HUES64 (cell line): ENCODE data around the gene ZBTB7B.

Experiments used
- H3K27ac ChIP-seq: 2 replicates; pipeline ENCODE4 v1.7.0; 2013; ENCODE audit warnings: low read depth, low read length, inconsistent platforms
- H3K27me3 ChIP-seq: 2 replicates; pipeline ENCODE4 v1.6.1; 2013; ENCODE audit warnings: mild to moderate bottlenecking, low read length; ENCODE audit not compliant: insufficient read depth
- H3K36me3 ChIP-seq: 2 replicates; pipeline ENCODE4 v1.6.1; 2013; ENCODE audit warnings: mild to moderate bottlenecking, low read length; ENCODE audit not compliant: insufficient read depth
- H3K4me1 ChIP-seq: 2 replicates; pipeline ENCODE4 v1.6.1; 2013; ENCODE audit warnings: mild to moderate bottlenecking, low read length, moderate library complexity; ENCODE audit not compliant: insufficient read depth
- H3K4me3 ChIP-seq: 2 replicates; pipeline ENCODE4 v1.5.1; 2013; ENCODE audit warnings: mild to moderate bottlenecking, low read length, moderate library complexity
- H3K9ac ChIP-seq: 2 replicates; pipeline ENCODE4 v1.6.1; 2013; ENCODE audit warnings: mild to moderate bottlenecking, low read depth, low read length
- H3K9me3 ChIP-seq: 2 replicates; pipeline ENCODE4 v1.6.1; 2013; ENCODE audit warnings: low read depth, low read length; ENCODE audit not compliant: insufficient read depth
- WGBS: fragments of 150-250, 120-280 bp; methylation state at CpG from one replicate; pipeline ENCODE4 v1.1.7; 2013; ENCODE audit warnings: missing lambda C conversion rate; 5-methylcytosine and 5-hydroxymethylcytosine counted together

Gene ZBTB7B

DNA sequence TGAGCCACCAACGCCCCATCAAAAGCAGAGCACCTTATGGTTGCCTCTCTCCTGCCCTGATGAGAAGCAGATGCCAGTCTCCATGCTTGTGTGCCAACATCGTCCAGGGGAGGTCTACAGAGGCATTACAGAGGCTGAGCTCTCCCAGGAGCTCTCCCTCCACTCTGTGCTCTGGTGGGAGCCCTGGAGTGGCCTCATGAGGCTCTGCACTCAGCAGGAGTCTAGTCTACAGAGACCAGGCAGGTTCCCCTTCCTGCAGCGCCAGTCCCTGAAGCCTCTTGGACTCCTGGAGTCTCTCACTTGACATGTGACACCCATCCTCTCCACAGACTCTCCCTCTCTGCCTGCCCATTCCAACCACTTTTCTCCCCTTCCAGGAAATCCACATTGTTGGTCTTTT is 34.4 kb downstream of the ZBTB7B start:
- 95% methylated on average over 3 of the region's 3 CpGs for WGBS
- no peaks in the 10 kb centered on the region for H3K27me3 ChIP-seq
- no peaks in the 10 kb centered on the region for H3K9me3 ChIP-seq
- peaks cover 3% of the 10 kb centered on the region; the same call in 1 of the 2 replicates for H3K4me1 ChIP-seq
- H3K27ac ChIP-seq, result no peak overlapping the region
- H3K36me3 ChIP-seq, result no peaks in the 10 kb centered on the region
- no peak overlapping the region for H3K9ac ChIP-seq
- no peak overlapping the region for H3K4me3 ChIP-seq

GRCh38 chr1:155037851-155038441 is 35.3 kb downstream of the ZBTB7B start:
- no peaks in the 10 kb centered on the region for H3K9me3 ChIP-seq
- no peak overlapping the region for H3K4me3 ChIP-seq
- H3K4me1 ChIP-seq, result peaks cover 3% of the 10 kb centered on the region; the same call in 1 of the 2 replicates
- H3K27me3 ChIP-seq, result no peaks in the 10 kb centered on the region
- H3K27ac ChIP-seq, result no peak overlapping the region
- H3K36me3 ChIP-seq, result no peaks in the 10 kb centered on the region
- no peak overlapping the region for H3K9ac ChIP-seq
- WGBS, result 90% methylated on average over 6 of the region's 6 CpGs

DNA sequence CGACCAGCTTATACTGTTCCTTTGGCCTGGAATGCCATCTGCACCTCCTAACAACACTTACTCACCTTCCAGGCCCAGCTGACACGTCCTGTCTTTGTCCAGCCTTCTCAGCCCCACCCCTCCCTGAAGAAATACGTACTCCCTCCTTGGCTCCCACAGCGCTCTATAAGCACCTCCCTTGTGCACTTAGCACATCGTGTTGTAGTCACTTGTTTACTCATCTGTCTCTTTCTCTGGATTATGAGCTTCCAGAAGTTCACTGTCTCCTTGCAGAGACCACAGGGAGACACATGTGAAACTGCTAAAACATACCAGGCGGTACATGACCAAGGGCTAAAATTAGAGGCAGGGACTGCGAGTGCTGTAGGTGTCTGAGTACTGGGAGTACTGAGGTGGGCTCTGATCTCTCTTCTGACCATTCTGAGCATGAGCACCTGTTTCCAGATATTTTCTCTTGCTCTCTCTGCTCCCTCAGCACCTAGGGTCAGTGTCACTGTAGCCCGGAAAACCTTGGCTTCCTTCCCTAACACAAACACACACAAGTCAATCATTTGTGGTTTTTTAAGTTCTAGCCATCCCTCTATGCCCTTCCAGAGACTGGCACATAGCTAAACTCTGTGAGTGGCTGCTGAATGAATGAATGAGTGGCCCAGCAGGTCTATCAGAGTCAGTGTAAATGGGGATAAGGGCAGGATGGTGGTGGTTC is 36.2 kb downstream of the ZBTB7B start:
- H3K4me3 ChIP-seq, result no peak overlapping the region
- H3K27ac ChIP-seq, result no peak overlapping the region
- 71% methylated on average over 8 of the region's 8 CpGs for WGBS
- no peaks in the 10 kb centered on the region for H3K9me3 ChIP-seq
- no peak overlapping the region for H3K9ac ChIP-seq
- peaks cover 3% of the 10 kb centered on the region; the same call in 1 of the 2 replicates for H3K4me1 ChIP-seq
- H3K36me3 ChIP-seq, result no peaks in the 10 kb centered on the region
- H3K27me3 ChIP-seq, result no peaks in the 10 kb centered on the region

DNA sequence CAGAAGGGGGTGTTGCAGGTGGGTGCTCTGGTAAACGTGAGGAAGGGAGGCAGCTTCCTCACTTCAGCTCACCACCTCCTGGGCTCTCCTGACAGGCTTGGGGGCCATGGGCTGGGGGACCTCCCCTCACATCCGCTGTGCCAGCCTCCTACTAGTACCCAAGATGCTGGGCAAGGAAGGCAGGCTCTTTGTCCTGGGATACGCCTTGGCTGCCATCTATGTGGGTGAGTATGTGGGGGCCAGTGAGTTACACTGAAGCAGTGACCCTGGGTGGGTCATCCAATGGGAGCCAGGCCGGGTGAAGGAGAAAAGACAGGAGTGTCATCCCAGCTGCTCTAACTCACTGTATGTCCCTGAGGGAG is 36.7 kb downstream of the ZBTB7B start:
- Histone ChIP-seq H3K9me3 (no peaks in the 10 kb centered on the region), H3K27me3 (no peaks in the 10 kb centered on the region), H3K27ac (no peak overlapping the region), H3K36me3 (no peaks in the 10 kb centered on the region), H3K4me1 (peaks cover 3% of the 10 kb centered on the region; the same call in 1 of the 2 replicates), H3K4me3 (no peak overlapping the region), H3K9ac (no peak overlapping the region)
- WGBS, result 87% methylated on average over 4 of the region's 4 CpGs

DNA sequence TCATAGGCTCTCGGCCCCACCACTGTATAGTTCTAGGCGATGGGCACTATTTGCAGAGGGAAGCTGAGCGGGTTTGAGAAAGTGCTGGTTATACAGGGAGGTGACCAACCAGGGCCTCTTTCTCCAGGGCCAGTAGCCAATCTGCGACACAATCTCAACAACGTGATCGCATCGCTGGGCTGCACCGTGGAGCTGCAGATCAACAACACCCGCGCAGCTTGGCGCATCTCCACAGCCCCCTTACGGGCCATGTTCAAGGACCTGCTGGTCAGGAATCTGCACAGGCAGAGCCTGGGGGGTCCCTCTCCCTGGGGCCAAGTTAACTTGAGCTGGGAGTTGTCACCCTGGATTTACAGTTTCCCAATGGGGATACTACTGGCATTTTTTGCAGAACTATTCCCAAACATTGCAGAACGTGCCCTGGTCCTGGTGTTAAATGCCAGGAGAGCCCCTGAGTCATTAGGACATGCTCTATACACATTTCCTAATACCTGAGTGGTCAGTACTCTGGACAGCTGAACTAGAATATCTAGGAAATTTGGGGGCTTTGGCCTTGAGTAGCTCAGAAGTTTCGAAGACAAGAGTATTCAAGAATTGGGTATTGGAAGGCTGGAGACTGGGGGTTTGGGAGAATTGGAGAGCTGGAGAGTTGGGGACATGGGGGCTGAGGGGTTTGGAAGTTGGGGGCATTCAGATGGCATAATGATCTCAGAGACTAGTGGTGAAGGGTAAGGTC is 37.9 kb downstream of the ZBTB7B start:
- Histone ChIP-seq H3K9ac (no peak overlapping the region), H3K36me3 (no peaks in the 10 kb centered on the region), H3K27me3 (no peaks in the 10 kb centered on the region), H3K27ac (no peak overlapping the region), H3K4me3 (no peak overlapping the region), H3K9me3 (no peaks in the 10 kb centered on the region), H3K4me1 (peaks cover 10% of the 10 kb centered on the region; the same call in 1 of the 2 replicates)
- 94% methylated on average over 14 of the region's 14 CpGs for WGBS

DNA sequence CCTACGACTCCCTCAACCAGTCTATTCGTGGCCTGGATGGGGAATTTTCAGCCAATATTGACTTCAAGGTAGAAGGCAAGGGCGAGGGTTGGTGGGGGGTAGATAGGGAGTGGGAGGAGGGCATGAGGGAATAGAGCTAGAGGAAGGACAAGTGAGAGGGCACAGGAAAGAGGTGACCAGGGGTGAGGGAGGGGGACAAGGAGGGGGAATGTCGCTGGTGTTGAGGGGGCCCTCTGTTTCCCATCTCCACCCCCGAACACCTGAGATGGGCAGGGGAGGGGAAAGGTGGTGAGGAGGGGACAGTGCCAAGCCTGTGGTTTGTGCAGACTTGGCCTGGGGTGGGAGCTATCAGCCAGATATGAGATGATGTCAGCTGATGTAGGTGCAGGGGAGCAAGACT is 40.2 kb downstream of the ZBTB7B start:
- Histone ChIP-seq H3K4me1 (peaks cover 10% of the 10 kb centered on the region; the same call in 1 of the 2 replicates), H3K27me3 (no peaks in the 10 kb centered on the region), H3K36me3 (no peaks in the 10 kb centered on the region), H3K27ac (no peak overlapping the region), H3K9ac (no peak overlapping the region), H3K4me3 (no peak overlapping the region), H3K9me3 (no peaks in the 10 kb centered on the region)
- WGBS, result 92% methylated on average over 5 of the region's 5 CpGs

GRCh38 chr1:155043301-155043702 is 40.7 kb downstream of the ZBTB7B start:
- H3K4me3 ChIP-seq, result no peak overlapping the region
- H3K4me1 ChIP-seq, result peaks cover 10% of the 10 kb centered on the region; the same call in 1 of the 2 replicates
- H3K36me3 ChIP-seq, result no peaks in the 10 kb centered on the region
- H3K27me3 ChIP-seq, result no peaks in the 10 kb centered on the region
- WGBS, result 83% methylated on average over 12 of the region's 12 CpGs
- no peak overlapping the region for H3K9ac ChIP-seq
- H3K9me3 ChIP-seq, result no peaks in the 10 kb centered on the region
- no peak overlapping the region for H3K27ac ChIP-seq

DNA sequence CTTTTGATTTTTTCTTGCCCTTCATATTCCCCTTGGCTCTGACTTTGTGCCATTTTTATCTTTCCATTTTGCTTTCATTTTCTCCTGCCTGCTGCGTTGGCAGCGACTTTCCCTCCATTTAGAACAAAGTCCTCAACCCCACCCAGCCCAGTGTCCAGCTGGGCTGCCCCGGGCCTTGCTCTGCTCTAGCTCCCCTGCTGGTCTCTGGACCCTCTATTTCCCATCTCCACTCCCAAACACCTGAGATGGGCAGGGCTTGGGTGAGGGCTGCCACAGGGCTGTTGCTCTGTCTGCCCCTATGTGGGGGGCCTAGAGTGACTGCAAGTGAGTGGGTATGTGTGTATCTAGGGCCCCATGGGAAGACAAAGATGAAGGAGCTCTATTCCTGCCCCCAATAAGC is 41.2 kb downstream of the ZBTB7B start:
- Histone ChIP-seq H3K36me3 (no peaks in the 10 kb centered on the region), H3K9me3 (no peaks in the 10 kb centered on the region), H3K27ac (no peak overlapping the region), H3K27me3 (no peaks in the 10 kb centered on the region), H3K9ac (no peak overlapping the region), H3K4me1 (peaks cover 8% of the 10 kb centered on the region; the same call in 1 of the 2 replicates), H3K4me3 (no peak overlapping the region)
- 93% methylated on average over 3 of the region's 3 CpGs for WGBS

DNA sequence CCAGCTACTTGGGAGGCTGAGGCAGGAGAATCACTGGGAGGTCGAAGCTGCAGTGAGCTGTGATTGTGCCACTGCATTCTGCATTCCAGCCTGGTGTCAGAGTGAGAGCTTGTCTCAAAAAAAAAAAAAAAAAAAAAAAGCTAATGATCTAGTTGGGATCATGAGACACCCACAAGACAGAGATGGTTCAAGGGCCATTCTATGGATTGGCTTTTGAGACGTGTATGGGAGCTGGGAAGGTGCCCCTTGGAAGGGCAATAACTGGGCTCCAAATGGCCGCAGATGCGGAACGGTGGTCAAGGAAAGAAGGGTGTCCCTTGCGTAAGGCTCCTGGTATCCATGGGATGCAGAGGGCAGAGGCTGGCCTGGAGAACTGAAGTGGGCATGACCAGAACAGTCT is 41.8 kb downstream of the ZBTB7B start:
- Histone ChIP-seq H3K4me3 (no peak overlapping the region), H3K27me3 (no peaks in the 10 kb centered on the region), H3K9ac (no peak overlapping the region), H3K9me3 (no peaks in the 10 kb centered on the region), H3K36me3 (no peaks in the 10 kb centered on the region), H3K27ac (no peak overlapping the region), H3K4me1 (peaks cover 8% of the 10 kb centered on the region; the same call in 1 of the 2 replicates)
- WGBS, result 94% methylated on average over 6 of the region's 6 CpGs

DNA sequence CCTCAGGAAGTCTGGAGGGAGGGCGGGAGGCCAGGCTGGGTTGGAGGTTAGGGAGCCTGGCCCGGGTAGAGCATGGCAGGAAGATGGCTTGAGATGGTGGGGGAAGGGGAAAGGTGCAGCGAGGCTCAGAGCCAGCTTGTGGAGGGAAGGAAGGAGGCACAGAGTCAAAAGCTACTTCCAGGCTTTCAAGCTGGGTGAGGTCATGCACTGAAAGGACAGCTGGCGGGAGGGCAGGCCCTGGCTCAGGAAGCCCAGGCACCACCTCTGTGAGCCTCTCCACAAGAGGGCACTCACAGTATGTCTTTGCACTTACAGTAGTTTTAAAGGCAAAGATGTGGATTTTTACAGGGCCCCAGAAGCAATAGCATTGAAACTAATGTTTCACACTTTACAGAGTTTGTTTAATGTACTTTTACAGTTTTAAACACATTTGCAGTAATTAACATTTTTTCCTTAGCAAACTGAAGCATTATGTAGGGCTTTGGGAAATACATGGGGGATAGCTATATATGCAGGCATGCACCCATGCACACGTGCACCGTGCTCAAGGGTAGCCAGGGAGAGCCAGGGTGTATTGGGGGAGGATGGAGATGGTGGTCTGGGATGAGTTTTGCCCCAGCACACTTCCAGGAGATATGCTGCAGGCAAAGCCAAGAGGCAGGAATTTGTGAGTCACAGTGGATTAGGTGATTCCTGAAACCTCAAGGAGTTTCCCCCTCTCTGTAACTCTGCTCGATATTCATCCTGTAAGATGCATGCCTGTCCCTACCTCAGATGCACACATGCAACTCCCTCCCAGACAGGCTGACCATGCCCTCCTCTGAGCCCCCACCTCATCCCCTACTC is 42.4 kb downstream of the ZBTB7B start:
- Histone ChIP-seq H3K4me3 (no peak overlapping the region), H3K9ac (no peak overlapping the region), H3K27me3 (peaks cover 2% of the 10 kb centered on the region; the same call in 1 of the 2 replicates), H3K9me3 (no peaks in the 10 kb centered on the region), H3K36me3 (no peaks in the 10 kb centered on the region), H3K27ac (no peak overlapping the region), H3K4me1 (peaks cover 11% of the 10 kb centered on the region)
- 60% methylated on average over 7 of the region's 7 CpGs for WGBS
